Measurements from ENCODE around the gene PCDHA5.

DNA sequence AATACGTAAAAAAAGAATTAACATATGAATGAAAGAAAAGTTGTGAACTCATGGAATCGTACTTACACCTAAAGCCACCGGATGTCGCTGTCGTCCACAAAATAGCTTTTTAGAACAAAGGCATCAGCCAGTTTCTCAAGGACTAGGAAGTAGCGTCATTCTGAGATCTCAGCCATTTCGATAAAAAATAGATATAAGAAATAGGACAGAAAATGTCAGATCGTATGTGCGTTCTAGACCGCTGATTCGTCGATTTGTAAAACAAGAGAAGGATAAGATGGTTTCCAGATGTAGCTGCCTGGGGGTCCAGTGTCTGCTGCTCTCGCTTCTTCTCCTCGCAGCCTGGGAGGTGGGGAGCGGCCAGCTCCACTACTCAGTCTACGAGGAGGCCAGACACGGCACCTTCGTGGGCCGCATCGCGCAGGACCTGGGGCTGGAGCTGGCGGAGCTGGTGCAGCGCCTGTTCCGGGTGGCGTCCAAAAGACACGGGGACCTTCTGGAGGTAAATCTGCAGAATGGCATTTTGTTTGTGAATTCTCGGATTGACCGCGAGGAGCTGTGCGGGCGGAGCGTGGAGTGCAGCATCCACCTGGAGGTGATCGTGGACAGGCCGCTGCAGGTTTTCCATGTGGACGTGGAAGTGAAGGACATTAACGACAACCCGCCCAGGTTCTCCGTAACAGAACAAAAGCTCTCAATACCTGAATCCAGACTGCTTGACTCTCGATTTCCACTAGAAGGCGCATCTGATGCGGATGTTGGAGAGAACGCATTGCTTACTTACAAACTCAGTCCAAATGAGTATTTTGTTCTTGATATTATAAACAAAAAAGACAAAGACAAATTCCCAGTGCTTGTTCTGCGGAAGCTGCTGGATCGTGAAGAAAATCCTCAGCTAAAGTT, 34.6 kb downstream of the PCDHA5 start, which contains the start of gene PCDHA10:
- no peak for TF ChIP-seq CTCF (conservative IDR thresholded peaks at IDR 0.05 in 1 of 2, IDR thresholded peaks at IDR 0.05 in 1 of 2; ENCODE audit: extremely low read depth in 1 of 2, insufficient read depth in 1 of 2, low read depth in 1 of 2, low read length in 2 of 2)
- TF ChIP-seq EZH2 (IDR thresholded peaks at IDR 0.05; ENCODE audit: borderline replicate concordance, low read length), result no peak
